H1 (cell line): Measurements from ENCODE around the gene ACAD10. TPM values are rescaled to one million over a fixed set of nuclear protein-coding genes. Genes with fewer than 3 reads are reported as not detected.

Experiments used
- CHD1 ChIP-seq: IDR thresholded peaks from 2 replicates; pipeline ENCODE4 v1.6.1; 2012; ENCODE audit warnings: low read depth, low read length, improper control_type of control experiment
- E2F6 ChIP-seq: IDR thresholded peaks from 2 replicates; pipeline ENCODE4 v1.6.1; 2012; ENCODE audit warnings: inconsistent platforms
- EGR1 ChIP-seq: IDR thresholded peaks from 2 replicates; pipeline ENCODE4 v1.6.1; 2011; ENCODE audit warnings: low read depth, low read length, borderline replicate concordance
- HDAC2 ChIP-seq, 2 experiments: fragments of 300-600 bp in 1 of 2; sonication (generic) in 1 of 2; IDR thresholded peaks; 2 replicates each; pipeline ENCODE4 v1.6.1; 2011 to 2012; ENCODE audit warnings: low read depth in 2 of 2, low read length in 2 of 2, mild to moderate bottlenecking in 2 of 2, moderate library complexity in 2 of 2, borderline replicate concordance in 1 of 2, inconsistent platforms in 1 of 2
- KDM4A ChIP-seq: IDR thresholded peaks from one replicate; pipeline ENCODE4 v1.7.1; 2012; ENCODE audit warnings: low read depth, mild to moderate bottlenecking, moderate library complexity, low read length, inconsistent platforms; ENCODE audit not compliant: severe bottlenecking
- TAF1 ChIP-seq: IDR thresholded peaks from 2 replicates; pipeline ENCODE4 v1.6.1; 2011; ENCODE audit warnings: mild to moderate bottlenecking, low read depth, low read length
- ZNF274 ChIP-seq: IDR thresholded peaks from 2 replicates; pipeline ENCODE4 v1.7.0; 2012; ENCODE audit warnings: low read length, borderline replicate concordance; ENCODE audit errors: extremely low read depth
- polyA plus RNA-seq, 7 experiments: library from polyadenylated mRNA; depleted of rRNA in 3 of 7; stranded (reverse) in 5 of 7; unstranded in 2 of 7; fragments of >200 nt in 5 of 7; fragments of 200-250 nt in 2 of 7; gene quantifications; 1 replicate in 5 of 7; 2 replicates in 1 of 7; 4 replicates in 1 of 7; pipeline versions ENCODE4 v1.2.1 to v1.2.3, GENCODE V29; 2011 to 2013; ENCODE audit warnings: missing spikeins in 2 of 7, mixed read lengths in 2 of 7
- total RNA-seq: library from RNA; stranded (reverse); fragmentation: NEBNext Ultra II Directional; extraction: Animal tissue kit (Norgen Biotek cat#: 25700); gene quantifications from 2 replicates; pipeline ENCODE4 v1.2.1, GENCODE V29; 2021

Gene ACAD10
- total and polyA plus RNA-seq, 2 of the 8 experiments (the other 6 are each of a cell fraction or from before 2014, with no cell fraction given): 17.3 to 23.3 TPM

- TF ChIP-seq ZNF274 (no peak), KDM4A (no peak), TAF1 (no peak), CHD1 (no peak), HDAC2 (IDR thresholded peaks at IDR 0.05; ENCODE audit: borderline replicate concordance in 1 of 2, low read depth in 2 of 2, low read length in 2 of 2) (no peak), E2F6 (no peak), EGR1 (no peak)
- TF ChIP-seq, all 59 proteins: peak for 0
Observed at GRCh38 chr12:111687952-111688351, 2.1 kb downstream of the ACAD10 start (continued).
